Keratinocyte (primary cell): ENCODE measurements around the gene TNKS1BP1. TPM values are rescaled to one million over a fixed set of nuclear protein-coding genes. Genes with fewer than 3 reads are reported as not detected.

Experiments used
- DNase-seq: peaks from one replicate; pipeline ENCODE4 v3.0.0-alpha.2; 2011; ENCODE audit warnings: low read depth, missing footprints, low spot score
- FAIRE-seq: peaks from 2 replicates; lab custom pipeline; 2011; peaks lifted over from hg19 to GRCh38; lab: Jason Lieb, UNC
- H2AFZ ChIP-seq: 2 replicates; pipeline ENCODE4 v1.6.0; 2012; ENCODE audit warnings: low read length, control low read depth, inconsistent platforms; ENCODE audit not compliant: control insufficient read depth
- H3K27ac ChIP-seq: 2 replicates; pipeline ENCODE4 v1.5.1; 2011; ENCODE audit warnings: low read length; ENCODE audit not compliant: control insufficient read depth, insufficient read depth
- H3K27me3 ChIP-seq: 3 replicates; pipeline ENCODE4 v1.6.0; 2011; ENCODE audit warnings: low read length; ENCODE audit not compliant: control insufficient read depth, insufficient read depth; ENCODE audit errors: extremely low read depth
- H3K36me3 ChIP-seq, 2 experiments: 2 replicates in 1 of 2; 3 replicates in 1 of 2; pipeline ENCODE4 v1.5.1; 2011; ENCODE audit warnings: low read length in 2 of 2, mild to moderate bottlenecking in 1 of 2; ENCODE audit not compliant: control insufficient read depth in 2 of 2, insufficient read depth in 2 of 2; ENCODE audit errors: extremely low read depth in 1 of 2
- H3K4me1 ChIP-seq: 3 replicates; pipeline ENCODE4 v1.5.1; 2011; ENCODE audit warnings: low read length; ENCODE audit not compliant: control insufficient read depth, insufficient read depth; ENCODE audit errors: extremely low read depth
- H3K4me2 ChIP-seq: 3 replicates; pipeline ENCODE4 v1.6.0; 2011; ENCODE audit warnings: low read depth, low read length; ENCODE audit not compliant: control insufficient read depth, insufficient read depth; ENCODE audit errors: extremely low read depth
- H3K4me3 ChIP-seq, 3 experiments: fragments of 200-600 bp in 1 of 3; sonication (generic) in 1 of 3; 2 replicates in 2 of 3; 3 replicates in 1 of 3; pipeline ENCODE4 v1.5.1; 2011 to 2016; ENCODE audit warnings: low read length in 3 of 3, mild to moderate bottlenecking in 3 of 3, control low read depth in 2 of 3, inconsistent platforms in 1 of 3, low read depth in 1 of 3, mixed read lengths in 1 of 3, mixed run types in 1 of 3, moderate library complexity in 1 of 3; ENCODE audit not compliant: control insufficient read depth in 2 of 3, insufficient read depth in 2 of 3; ENCODE audit errors: extremely low read depth in 1 of 3
- H3K79me2 ChIP-seq: 2 replicates; pipeline ENCODE4 v1.6.0; 2012; ENCODE audit warnings: low read length; ENCODE audit not compliant: control insufficient read depth, insufficient read depth
- H3K9ac ChIP-seq: 3 replicates; pipeline ENCODE4 v1.6.0; 2011; ENCODE audit warnings: low read length; ENCODE audit not compliant: control insufficient read depth, insufficient read depth; ENCODE audit errors: extremely low read depth
- H3K9me1 ChIP-seq: 3 replicates; pipeline ENCODE4 v1.6.0; 2011; ENCODE audit warnings: low read length; ENCODE audit not compliant: control insufficient read depth, insufficient read depth; ENCODE audit errors: extremely low read depth
- H3K9me3 ChIP-seq: 2 replicates; pipeline ENCODE4 v1.5.1; 2012; ENCODE audit warnings: low read depth, low read length; ENCODE audit not compliant: control insufficient read depth
- H4K20me1 ChIP-seq: 3 replicates; pipeline ENCODE4 v1.6.0; 2011; ENCODE audit warnings: low read length; ENCODE audit not compliant: control insufficient read depth, insufficient read depth; ENCODE audit errors: extremely low read depth
- CTCF ChIP-seq, 3 experiments: IDR thresholded peaks in 1 of 3; conservative IDR thresholded peaks in 1 of 3; optimal IDR thresholded peaks in 1 of 3; 2 replicates in 2 of 3; 3 replicates in 1 of 3; pipeline versions ENCODE3 to v1.5.1; 2011; ENCODE audit warnings: low read length in 3 of 3, mild to moderate bottlenecking in 3 of 3, moderate library complexity in 2 of 3, control low read depth in 1 of 3, inconsistent platforms in 1 of 3; ENCODE audit not compliant: insufficient read depth in 2 of 3; ENCODE audit errors: extremely low read depth in 1 of 3
- EZH2 ChIP-seq: IDR thresholded peaks from one replicate; pipeline ENCODE4 v1.6.1; 2012; ENCODE audit warnings: inconsistent platforms, mild to moderate bottlenecking, low read length, moderate library complexity
- dilution Hi-C: fragments of 300-500 bp; cut with MboI; formaldehyde crosslinking; loops from one replicate; pipeline ENCODE4 v1.7.0; 2020; ENCODE audit warnings: low sequenced_read_pairs; ENCODE audit not compliant: extremely low pct_ligation_motif_present
- polyA plus RNA-seq, 5 experiments: library from polyadenylated mRNA; depleted of rRNA in 3 of 5; stranded (reverse) in 3 of 5; stranded (forward) in 1 of 5; unstranded in 1 of 5; fragments of >200 nt; gene quantifications; 1 replicate in 1 of 5; 2 replicates in 3 of 5; 3 replicates in 1 of 5; pipeline versions ENCODE4 v1.2.1 to v1.2.3, GENCODE V29; 2011 to 2012; ENCODE audit warnings: missing spikeins in 2 of 5, low read depth in 1 of 5, low replicate concordance in 1 of 5

The TNKS1BP1 gene
- polyA plus RNA-seq, 1 donor (not counting 4 experiments of a cell fraction or from before 2014, with no cell fraction given), result 88.3 TPM

GRCh38 chr11:57331720-57332119, 7.0 kb upstream of the TNKS1BP1 start:
- no peak for FAIRE-seq
- dilution Hi-C loops, result no loop called here
- no peaks in the 10 kb centered on the region for H3K9me1 ChIP-seq
- H3K79me2 ChIP-seq, result peaks cover 37% of the 10 kb centered on the region
- H3K27me3 ChIP-seq, result no peaks in the 10 kb centered on the region
- H3K9ac ChIP-seq, result no peak overlapping the region
- H3K27ac ChIP-seq, result no peak overlapping the region
- no peak for DNase-seq
- no peak overlapping the region for H3K4me2 ChIP-seq
- H3K4me1 ChIP-seq, result peaks cover 15% of the 10 kb centered on the region
- H3K9me3 ChIP-seq, result no peaks in the 10 kb centered on the region
- H2AFZ ChIP-seq, result no peak overlapping the region
- H3K4me3 ChIP-seq, result no peak overlapping the region
- H4K20me1 ChIP-seq, result no peaks in the 10 kb centered on the region
- peaks cover 43 to 63% of the 10 kb centered on the region in 2 experiments for H3K36me3 ChIP-seq
- no peak for TF ChIP-seq CTCF (optimal IDR thresholded peaks at IDR 0.05 in 1 of 3, IDR thresholded peaks at IDR 0.05 in 1 of 3, conservative IDR thresholded peaks at IDR 0.05 in 1 of 3; ENCODE audit: extremely low read depth in 1 of 3, insufficient read depth in 2 of 3, low read length in 3 of 3)
- TF ChIP-seq EZH2, result no peak

GRCh38 chr11:57330029-57330428, 5.3 kb upstream of the TNKS1BP1 start:
- no peaks in the 10 kb centered on the region for H3K9me1 ChIP-seq
- TF ChIP-seq CTCF (optimal IDR thresholded peaks at IDR 0.05 in 1 of 3, IDR thresholded peaks at IDR 0.05 in 1 of 3, conservative IDR thresholded peaks at IDR 0.05 in 1 of 3; ENCODE audit: extremely low read depth in 1 of 3, insufficient read depth in 2 of 3, low read length in 3 of 3) (no peak), EZH2 (no peak)
- FAIRE-seq, result no peak
- dilution Hi-C loops, result no loop called here
- H3K36me3 ChIP-seq, result peaks cover 46 to 68% of the 10 kb centered on the region in 2 experiments
- H3K9me3 ChIP-seq, result no peaks in the 10 kb centered on the region
- no peak overlapping the region for H3K4me2 ChIP-seq
- no peaks in the 10 kb centered on the region for H4K20me1 ChIP-seq
- H3K27me3 ChIP-seq, result no peaks in the 10 kb centered on the region
- DNase-seq, result no peak
- H3K9ac ChIP-seq, result no peak overlapping the region
- peaks cover 23% of the 10 kb centered on the region for H3K4me1 ChIP-seq
- H2AFZ ChIP-seq, result no peak overlapping the region
- H3K27ac ChIP-seq, result no peak overlapping the region
- H3K79me2 ChIP-seq, result peaks cover 32% of the 10 kb centered on the region
- no peak overlapping the region for H3K4me3 ChIP-seq
